Neutrophil (primary cell): ENCODE results near the gene VSNL1.

Experiments
- H3K27ac ChIP-seq: fragments of 200-600 bp; sonication (generic); 2 replicates; pipeline ENCODE4 v1.5.1; 2016; ENCODE audit warnings: mild to moderate bottlenecking, moderate library complexity
- H3K27me3 ChIP-seq: fragments of 200-600 bp; sonication (generic); 2 replicates; pipeline ENCODE4 v1.6.0; 2016; ENCODE audit warnings: mild to moderate bottlenecking
- H3K36me3 ChIP-seq: fragments of 200-600 bp; sonication (generic); 2 replicates; pipeline ENCODE4 v1.5.1; 2017
- H3K4me1 ChIP-seq, 2 experiments: fragments of 200-600 bp in 1 of 2; sonication (generic) in 1 of 2; 1 replicate in 1 of 2; 2 replicates in 1 of 2; pipeline versions ENCODE4 v1.5.1 to v1.6.1; 2013 to 2016; ENCODE audit warnings: low read depth in 1 of 2, low read length in 1 of 2, mild to moderate bottlenecking in 1 of 2, moderate library complexity in 1 of 2; ENCODE audit not compliant: control insufficient read depth in 1 of 2, insufficient read depth in 1 of 2
- H3K4me3 ChIP-seq, 2 experiments: fragments of 200-600 bp in 1 of 2; sonication (generic) in 1 of 2; 1 replicate in 1 of 2; 2 replicates in 1 of 2; pipeline ENCODE4 v1.5.1; 2013 to 2016; ENCODE audit warnings: low read depth in 1 of 2, low read length in 1 of 2, mild to moderate bottlenecking in 1 of 2, moderate library complexity in 1 of 2
- H3K9me3 ChIP-seq: fragments of 200-600 bp; sonication (generic); 2 replicates; pipeline ENCODE4 v1.5.1; 2016
- TF ChIP-seq, protein P1 (sequence below): fragments of 200-600 bp; sonication (generic); IDR thresholded peaks from 2 replicates; pipeline ENCODE4 v1.5.1; 2016; ENCODE audit warnings: antibody characterized with exemption

VSNL1 gene

DNA sequence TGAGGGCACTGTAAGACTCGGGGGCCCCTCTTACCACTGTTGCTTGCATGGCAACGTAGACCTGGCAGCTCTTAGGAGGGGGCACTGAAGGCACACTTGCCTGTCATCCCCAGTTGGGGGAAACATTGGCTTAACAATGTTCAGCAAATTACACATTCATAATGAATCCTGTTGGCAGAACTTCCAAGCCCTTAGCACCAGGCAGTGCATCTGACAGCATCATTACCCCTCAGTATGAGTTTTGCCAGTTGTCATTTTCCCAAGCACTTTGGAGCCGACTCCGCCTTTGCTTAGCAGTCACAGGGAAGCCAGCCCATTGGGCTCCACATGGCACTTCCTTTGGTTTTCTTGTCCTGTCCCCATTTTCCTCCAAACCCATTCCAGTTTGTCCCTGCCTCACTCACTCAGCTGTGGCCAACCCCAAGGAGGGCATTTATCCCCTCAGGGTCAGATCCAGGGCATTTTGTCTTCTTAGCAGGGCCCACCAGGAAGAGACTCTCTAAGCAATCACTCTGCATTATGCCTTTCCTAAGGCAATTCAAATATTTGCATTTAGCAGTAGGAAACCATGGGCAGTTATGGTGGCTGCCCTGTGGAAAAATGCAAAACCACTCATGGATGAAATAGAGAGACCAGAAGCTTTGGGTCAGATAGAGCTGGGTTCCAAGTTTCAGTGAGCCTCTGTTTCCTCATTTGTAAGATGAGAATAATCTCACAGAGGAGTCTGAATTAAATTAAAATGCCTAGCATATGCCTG is 73.9 kb downstream of the VSNL1 start:
- Histone ChIP-seq H3K27ac (no peak overlapping the region), H3K36me3 (no peaks in the 10 kb centered on the region), H3K4me3 (no peak overlapping the region), H3K27me3 (no peaks in the 10 kb centered on the region), H3K4me1 (no peaks in the 10 kb centered on the region), H3K9me3 (no peaks in the 10 kb centered on the region)
- TF ChIP-seq, protein P1, sequence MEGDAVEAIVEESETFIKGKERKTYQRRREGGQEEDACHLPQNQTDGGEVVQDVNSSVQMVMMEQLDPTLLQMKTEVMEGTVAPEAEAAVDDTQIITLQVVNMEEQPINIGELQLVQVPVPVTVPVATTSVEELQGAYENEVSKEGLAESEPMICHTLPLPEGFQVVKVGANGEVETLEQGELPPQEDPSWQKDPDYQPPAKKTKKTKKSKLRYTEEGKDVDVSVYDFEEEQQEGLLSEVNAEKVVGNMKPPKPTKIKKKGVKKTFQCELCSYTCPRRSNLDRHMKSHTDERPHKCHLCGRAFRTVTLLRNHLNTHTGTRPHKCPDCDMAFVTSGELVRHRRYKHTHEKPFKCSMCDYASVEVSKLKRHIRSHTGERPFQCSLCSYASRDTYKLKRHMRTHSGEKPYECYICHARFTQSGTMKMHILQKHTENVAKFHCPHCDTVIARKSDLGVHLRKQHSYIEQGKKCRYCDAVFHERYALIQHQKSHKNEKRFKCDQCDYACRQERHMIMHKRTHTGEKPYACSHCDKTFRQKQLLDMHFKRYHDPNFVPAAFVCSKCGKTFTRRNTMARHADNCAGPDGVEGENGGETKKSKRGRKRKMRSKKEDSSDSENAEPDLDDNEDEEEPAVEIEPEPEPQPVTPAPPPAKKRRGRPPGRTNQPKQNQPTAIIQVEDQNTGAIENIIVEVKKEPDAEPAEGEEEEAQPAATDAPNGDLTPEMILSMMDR = no peak

DNA sequence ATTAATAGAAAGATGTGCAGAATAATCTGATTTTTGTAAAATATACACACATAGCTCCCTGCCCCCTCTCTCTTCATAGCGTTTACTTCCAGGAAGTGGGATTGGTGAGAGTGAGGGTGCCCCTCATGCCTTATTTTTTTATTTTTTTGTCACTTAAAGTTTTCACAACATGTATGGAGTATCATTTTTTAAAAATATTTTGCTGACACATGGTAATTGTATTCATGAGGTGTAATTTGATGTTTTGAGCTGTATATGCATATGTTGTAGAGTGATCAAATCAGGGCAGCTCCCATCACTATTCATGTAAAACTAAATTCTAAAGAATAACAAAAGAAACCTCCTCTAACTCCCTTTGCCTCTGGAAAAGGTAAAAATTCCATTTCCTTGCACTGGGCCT is 74.7 kb downstream of the VSNL1 start:
- Histone ChIP-seq H3K4me1 (no peaks in the 10 kb centered on the region), H3K27ac (no peak overlapping the region), H3K9me3 (no peaks in the 10 kb centered on the region), H3K4me3 (no peak overlapping the region), H3K36me3 (no peaks in the 10 kb centered on the region), H3K27me3 (no peaks in the 10 kb centered on the region)
- TF ChIP-seq, protein P1 = no peak

DNA sequence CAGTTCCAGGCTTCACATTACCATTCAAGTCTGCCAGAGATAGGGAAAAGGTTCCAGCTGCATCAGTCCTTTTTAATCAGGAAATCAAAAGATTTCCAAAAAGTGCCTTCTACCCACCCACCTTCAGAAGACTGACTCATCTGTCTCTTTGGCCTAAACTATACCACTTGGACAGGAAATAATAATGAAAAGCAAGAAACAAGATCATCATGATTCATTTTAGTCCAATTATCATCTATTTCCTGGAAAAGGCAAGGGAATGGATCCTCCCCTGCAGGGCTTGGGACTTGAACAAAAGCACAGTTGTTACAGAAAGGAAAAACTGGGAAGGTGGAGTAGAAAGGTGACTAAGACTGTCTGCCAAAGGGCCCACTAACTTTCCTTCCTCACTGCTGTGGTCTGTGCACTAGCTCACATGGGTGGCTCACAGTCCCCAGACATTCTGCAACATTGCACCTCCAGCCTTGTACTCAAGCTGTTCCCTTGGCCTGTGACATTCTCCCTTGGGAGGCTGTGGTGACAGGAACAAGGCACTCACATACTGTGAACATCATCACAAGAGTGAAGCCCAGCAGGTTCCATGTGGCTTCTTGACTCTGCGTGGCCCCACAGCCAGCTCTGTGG is 75.3 kb downstream of the VSNL1 start:
- Histone ChIP-seq H3K27me3 (no peaks in the 10 kb centered on the region), H3K9me3 (no peaks in the 10 kb centered on the region), H3K4me3 (no peak overlapping the region), H3K27ac (no peak overlapping the region), H3K36me3 (no peaks in the 10 kb centered on the region), H3K4me1 (no peaks in the 10 kb centered on the region)
- TF ChIP-seq, protein P1 = no peak

DNA sequence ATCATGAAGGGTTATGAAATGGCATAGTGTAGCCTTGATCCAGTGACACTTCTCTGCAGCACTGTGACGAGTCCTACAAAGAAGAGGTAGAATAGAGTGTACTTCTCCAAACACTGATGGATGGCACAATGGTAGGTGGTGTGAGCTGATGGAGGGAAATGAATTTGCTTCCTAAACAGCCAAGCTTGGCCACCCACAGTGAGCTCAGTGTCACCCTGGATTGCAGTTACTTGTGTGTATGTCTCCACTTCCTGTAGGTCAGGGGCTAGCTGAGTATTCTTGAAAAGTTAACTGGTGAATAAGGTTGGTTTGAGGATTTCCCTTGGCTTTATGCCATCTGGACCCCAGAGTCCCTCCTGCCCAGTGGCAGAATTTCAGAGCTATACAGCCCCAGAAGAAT is 75.9 kb downstream of the VSNL1 start:
- H3K27ac ChIP-seq = no peak overlapping the region
- H3K4me3 ChIP-seq = no peak overlapping the region
- no peaks in the 10 kb centered on the region for H3K9me3 ChIP-seq
- no peaks in the 10 kb centered on the region for H3K4me1 ChIP-seq
- TF ChIP-seq, protein P1 = no peak
- H3K36me3 ChIP-seq = no peaks in the 10 kb centered on the region
- H3K27me3 ChIP-seq = no peaks in the 10 kb centered on the region

DNA sequence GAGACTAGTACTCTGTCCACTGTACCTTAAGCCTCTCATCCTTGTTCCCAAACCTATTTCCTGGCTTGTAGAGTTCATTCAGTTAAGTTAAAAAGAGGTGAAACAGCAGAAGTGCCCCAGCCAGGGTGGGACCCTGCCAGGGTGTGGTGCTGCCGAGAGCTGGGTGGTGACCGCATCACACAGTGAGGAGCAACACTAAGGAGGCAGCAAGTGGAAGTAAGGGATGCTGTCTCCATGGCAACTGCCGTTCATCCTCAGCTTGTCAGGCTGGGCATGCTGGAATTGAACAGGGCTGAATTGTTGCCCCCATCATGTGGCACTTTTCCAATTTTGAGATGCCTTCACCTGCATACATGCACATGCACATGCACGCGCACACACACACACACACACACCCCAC is 77.0 kb downstream of the VSNL1 start:
- TF ChIP-seq, protein P1 = no peak
- Histone ChIP-seq H3K27me3 (no peaks in the 10 kb centered on the region), H3K27ac (no peak overlapping the region), H3K4me3 (no peak overlapping the region), H3K9me3 (no peaks in the 10 kb centered on the region), H3K36me3 (no peaks in the 10 kb centered on the region), H3K4me1 (no peaks in the 10 kb centered on the region)
